ENCODE results near the gene AKR1C4.
"Not testable (repeated sequence)": the region's sequence is repeated elsewhere in the genome, so short reads cannot be mapped to it uniquely, and the experiment has no call there.

AKR1C4 gene

DNA sequence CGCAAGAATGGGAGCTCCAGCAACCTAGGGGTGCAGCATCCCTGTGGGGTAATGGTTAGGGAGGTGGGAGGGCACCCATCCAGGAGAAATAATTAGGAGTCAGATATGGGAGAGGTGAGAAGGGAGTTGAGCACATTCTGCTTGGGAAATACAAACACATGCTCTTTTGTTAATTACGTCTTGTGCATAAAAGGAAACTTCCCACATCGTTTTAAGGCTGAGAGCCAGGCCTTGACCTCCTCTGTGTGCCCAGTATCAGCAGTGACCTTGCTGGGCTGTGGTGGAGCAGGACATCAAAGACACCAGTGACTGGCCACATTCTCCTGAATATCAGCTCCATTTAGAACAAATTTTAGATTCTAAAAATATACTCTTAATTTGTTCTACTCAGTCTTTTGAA is 22.6 kb downstream of the AKR1C4 start:
- no peaks in the 10 kb centered on the region for H3K27me3 ChIP-seq (ENCODE audit: insufficient read depth, low read depth)
- no peak overlapping the region for H3K4me3 ChIP-seq (IDR thresholded peaks at IDR 0.05; ENCODE audit: insufficient read depth, low read depth, low read length)
- TF ChIP-seq, protein P1, sequence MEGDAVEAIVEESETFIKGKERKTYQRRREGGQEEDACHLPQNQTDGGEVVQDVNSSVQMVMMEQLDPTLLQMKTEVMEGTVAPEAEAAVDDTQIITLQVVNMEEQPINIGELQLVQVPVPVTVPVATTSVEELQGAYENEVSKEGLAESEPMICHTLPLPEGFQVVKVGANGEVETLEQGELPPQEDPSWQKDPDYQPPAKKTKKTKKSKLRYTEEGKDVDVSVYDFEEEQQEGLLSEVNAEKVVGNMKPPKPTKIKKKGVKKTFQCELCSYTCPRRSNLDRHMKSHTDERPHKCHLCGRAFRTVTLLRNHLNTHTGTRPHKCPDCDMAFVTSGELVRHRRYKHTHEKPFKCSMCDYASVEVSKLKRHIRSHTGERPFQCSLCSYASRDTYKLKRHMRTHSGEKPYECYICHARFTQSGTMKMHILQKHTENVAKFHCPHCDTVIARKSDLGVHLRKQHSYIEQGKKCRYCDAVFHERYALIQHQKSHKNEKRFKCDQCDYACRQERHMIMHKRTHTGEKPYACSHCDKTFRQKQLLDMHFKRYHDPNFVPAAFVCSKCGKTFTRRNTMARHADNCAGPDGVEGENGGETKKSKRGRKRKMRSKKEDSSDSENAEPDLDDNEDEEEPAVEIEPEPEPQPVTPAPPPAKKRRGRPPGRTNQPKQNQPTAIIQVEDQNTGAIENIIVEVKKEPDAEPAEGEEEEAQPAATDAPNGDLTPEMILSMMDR (conservative IDR thresholded peaks at IDR 0.05; ENCODE audit: low read depth, low read length) = no peak
- no peak overlapping the region for H2AFZ ChIP-seq (ENCODE audit: low read depth)
- no peaks in the 10 kb centered on the region for H4K20me1 ChIP-seq (ENCODE audit: insufficient read depth)
- no peak overlapping the region for H3K4me2 ChIP-seq
- H3K79me2 ChIP-seq (ENCODE audit: insufficient read depth, low read depth) = no peaks in the 10 kb centered on the region
- H3K36me3 ChIP-seq (ENCODE audit: insufficient read depth) = no peaks in the 10 kb centered on the region
- no peak overlapping the region for H3K27ac ChIP-seq
- no peaks in the 10 kb centered on the region for H3K4me1 ChIP-seq (ENCODE audit: low read depth, poor library complexity, severe bottlenecking)
- H3K9ac ChIP-seq = no peak overlapping the region

DNA sequence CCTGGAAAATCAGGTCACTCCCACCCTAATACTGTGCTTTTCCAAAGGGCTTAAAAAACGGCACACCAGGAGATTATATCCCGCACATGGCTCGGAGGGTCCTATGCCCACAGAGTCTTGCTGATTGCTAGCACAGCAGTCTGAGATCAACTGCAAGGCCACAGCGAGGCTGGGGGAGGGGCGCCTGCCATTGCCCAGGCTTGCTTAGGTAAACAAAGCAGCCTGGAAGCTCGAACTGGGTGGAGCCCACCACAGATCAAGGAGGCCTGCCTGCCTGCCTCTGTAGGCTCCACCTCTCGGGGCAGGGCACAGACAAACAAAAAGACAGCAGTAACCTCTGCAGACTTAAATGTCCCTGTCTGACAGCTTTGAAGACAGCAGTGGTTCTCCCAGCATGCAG is 26.3 kb downstream of the AKR1C4 start:
- not testable (repeated sequence) for H2AFZ ChIP-seq (ENCODE audit: low read depth); H3K4me2 ChIP-seq

DNA sequence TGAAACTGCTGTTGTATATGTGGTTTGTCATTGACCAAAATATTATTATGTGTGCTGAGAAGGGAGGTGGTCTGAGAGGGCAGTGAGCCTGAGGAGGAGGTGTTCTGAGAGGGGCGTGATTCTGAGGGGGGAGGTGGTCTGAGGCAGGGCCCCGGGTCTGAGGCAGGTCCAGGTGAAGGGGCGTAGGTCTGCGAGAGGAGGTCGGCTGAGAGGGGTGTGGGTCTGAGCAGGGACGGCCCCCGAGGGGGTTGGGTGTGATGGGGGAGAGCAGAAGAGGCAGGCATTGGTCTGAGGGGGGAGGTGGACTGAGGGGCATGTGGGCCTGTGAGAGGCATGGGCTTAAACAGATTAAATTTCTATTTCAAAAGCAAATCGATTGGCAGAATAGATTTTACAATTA is 32.4 kb downstream of the AKR1C4 start:
- H3K4me2 ChIP-seq = no peak overlapping the region
- H3K4me3 ChIP-seq (IDR thresholded peaks at IDR 0.05; ENCODE audit: insufficient read depth, low read depth, low read length) = no peak overlapping the region
- H3K4me1 ChIP-seq (ENCODE audit: low read depth, poor library complexity, severe bottlenecking) = no peaks in the 10 kb centered on the region
- H2AFZ ChIP-seq (ENCODE audit: low read depth) = no peak overlapping the region
- TF ChIP-seq, protein P1 (conservative IDR thresholded peaks at IDR 0.05; ENCODE audit: low read depth, low read length) = no peak
- H3K79me2 ChIP-seq (ENCODE audit: insufficient read depth, low read depth) = no peaks in the 10 kb centered on the region
- H4K20me1 ChIP-seq (ENCODE audit: insufficient read depth) = no peaks in the 10 kb centered on the region
- H3K27ac ChIP-seq = no peak overlapping the region
- no peak overlapping the region for H3K9ac ChIP-seq
- H3K36me3 ChIP-seq (ENCODE audit: insufficient read depth) = no peaks in the 10 kb centered on the region
- no peaks in the 10 kb centered on the region for H3K27me3 ChIP-seq (ENCODE audit: insufficient read depth, low read depth)

More for the DNA sequence above, 26.3 kb downstream of the AKR1C4 start:
- H3K27me3 ChIP-seq (ENCODE audit: insufficient read depth, low read depth); H3K79me2 ChIP-seq (ENCODE audit: insufficient read depth, low read depth); H3K36me3 ChIP-seq (ENCODE audit: insufficient read depth); H3K27ac ChIP-seq; H3K9ac ChIP-seq; H3K4me1 ChIP-seq (ENCODE audit: low read depth, poor library complexity, severe bottlenecking); H4K20me1 ChIP-seq (ENCODE audit: insufficient read depth); H3K4me3 ChIP-seq (IDR thresholded peaks at IDR 0.05; ENCODE audit: insufficient read depth, low read depth, low read length): not testable (repeated sequence)

DNA sequence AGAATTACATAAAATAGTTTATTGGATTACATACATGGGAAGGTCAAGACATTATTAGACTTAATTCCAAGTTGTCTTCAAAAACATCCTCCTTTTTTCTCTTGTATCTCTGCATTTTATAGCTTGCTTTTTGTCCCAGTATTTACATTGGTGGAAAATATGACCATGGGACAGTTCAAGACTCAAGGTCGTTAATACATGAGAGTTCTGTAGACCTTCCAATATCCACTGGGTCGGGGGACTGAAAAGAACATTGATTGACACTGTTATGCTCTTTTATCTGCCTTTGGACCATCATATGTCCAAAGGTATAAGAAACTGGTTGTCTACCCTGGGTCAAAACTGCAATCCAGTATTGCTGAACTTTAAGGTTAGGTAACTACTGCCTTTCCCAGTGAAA is 36.7 kb downstream of the AKR1C4 start:
- no peak overlapping the region for H2AFZ ChIP-seq (ENCODE audit: low read depth)
- H3K27ac ChIP-seq = no peak overlapping the region
- no peaks in the 10 kb centered on the region for H3K79me2 ChIP-seq (ENCODE audit: insufficient read depth, low read depth)
- H3K4me1 ChIP-seq (ENCODE audit: low read depth, poor library complexity, severe bottlenecking) = no peaks in the 10 kb centered on the region
- TF ChIP-seq, protein P1 (conservative IDR thresholded peaks at IDR 0.05; ENCODE audit: low read depth, low read length) = no peak
- no peaks in the 10 kb centered on the region for H3K36me3 ChIP-seq (ENCODE audit: insufficient read depth)
- no peak overlapping the region for H3K9ac ChIP-seq
- no peaks in the 10 kb centered on the region for H3K27me3 ChIP-seq (ENCODE audit: insufficient read depth, low read depth)
- H4K20me1 ChIP-seq (ENCODE audit: insufficient read depth) = no peaks in the 10 kb centered on the region
- no peak overlapping the region for H3K4me3 ChIP-seq (IDR thresholded peaks at IDR 0.05; ENCODE audit: insufficient read depth, low read depth, low read length)
- no peak overlapping the region for H3K4me2 ChIP-seq

DNA sequence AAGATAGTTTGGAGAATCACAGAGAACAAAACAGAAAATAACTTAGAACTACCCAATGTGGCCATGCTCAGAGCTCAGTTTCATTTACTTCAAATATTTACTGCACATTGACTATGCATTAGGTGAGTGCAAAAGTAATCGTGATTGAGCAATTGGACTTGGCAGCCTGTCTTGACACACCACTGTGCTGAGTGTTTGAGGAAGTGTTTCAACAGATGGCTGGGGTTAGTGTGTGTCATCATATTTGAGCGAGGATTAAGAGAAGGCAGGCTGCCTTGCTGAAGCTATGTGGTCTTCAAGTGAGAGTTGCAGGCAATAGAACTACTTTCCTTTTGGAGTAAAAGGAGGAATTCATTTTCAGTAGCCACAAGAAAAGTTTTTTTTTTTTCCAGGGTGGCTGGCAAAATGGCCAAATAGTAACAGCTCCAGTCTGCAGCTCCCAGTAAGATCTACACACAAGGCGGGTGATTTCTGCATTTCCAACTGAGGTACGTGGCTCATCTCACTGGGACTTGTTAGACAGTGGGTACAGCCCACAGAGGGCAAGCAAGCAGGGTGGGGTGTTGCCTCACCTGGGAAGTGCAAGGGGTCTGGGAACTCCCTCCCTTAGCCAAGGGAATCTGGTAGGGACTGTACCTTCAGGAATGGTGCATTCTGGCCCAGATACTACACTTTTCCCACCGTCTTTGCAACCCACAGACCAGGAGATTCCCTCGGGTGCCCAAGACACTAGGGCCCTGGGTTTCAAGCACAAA is 37.6 kb downstream of the AKR1C4 start:
- no peaks in the 10 kb centered on the region for H3K79me2 ChIP-seq (ENCODE audit: insufficient read depth, low read depth)
- H3K4me1 ChIP-seq (ENCODE audit: low read depth, poor library complexity, severe bottlenecking) = no peaks in the 10 kb centered on the region
- H3K4me3 ChIP-seq (IDR thresholded peaks at IDR 0.05; ENCODE audit: insufficient read depth, low read depth, low read length) = no peak overlapping the region
- no peak overlapping the region for H3K4me2 ChIP-seq
- H3K36me3 ChIP-seq (ENCODE audit: insufficient read depth) = no peaks in the 10 kb centered on the region
- no peaks in the 10 kb centered on the region for H4K20me1 ChIP-seq (ENCODE audit: insufficient read depth)
- no peak overlapping the region for H3K9ac ChIP-seq
- H2AFZ ChIP-seq (ENCODE audit: low read depth) = no peak overlapping the region
- no peaks in the 10 kb centered on the region for H3K27me3 ChIP-seq (ENCODE audit: insufficient read depth, low read depth)
- TF ChIP-seq, protein P1 (conservative IDR thresholded peaks at IDR 0.05; ENCODE audit: low read depth, low read length) = no peak
- no peak overlapping the region for H3K27ac ChIP-seq

DNA sequence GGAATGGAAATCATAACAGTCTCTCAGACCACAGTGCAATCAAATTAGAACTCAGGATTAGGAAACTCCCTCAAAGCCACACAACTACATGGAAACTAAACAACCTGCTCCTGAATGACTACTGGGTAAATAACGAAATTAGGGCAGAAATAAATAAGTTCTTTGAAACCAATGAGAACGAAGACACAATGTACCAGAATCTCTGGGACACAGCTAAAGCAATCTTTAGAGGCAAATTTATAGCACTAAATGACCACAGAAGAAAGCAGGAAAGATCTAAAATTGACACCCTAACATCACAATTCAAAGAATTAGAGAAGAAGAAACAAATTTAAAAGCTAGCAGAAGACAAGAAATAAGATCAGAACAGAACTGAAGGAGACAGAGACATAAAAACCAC is 40.9 kb downstream of the AKR1C4 start:
- H3K36me3 ChIP-seq (ENCODE audit: insufficient read depth); H3K9ac ChIP-seq; H3K4me1 ChIP-seq (ENCODE audit: low read depth, poor library complexity, severe bottlenecking); H4K20me1 ChIP-seq (ENCODE audit: insufficient read depth); H3K27me3 ChIP-seq (ENCODE audit: insufficient read depth, low read depth); H3K4me3 ChIP-seq (IDR thresholded peaks at IDR 0.05; ENCODE audit: insufficient read depth, low read depth, low read length); H3K79me2 ChIP-seq (ENCODE audit: insufficient read depth, low read depth); H2AFZ ChIP-seq (ENCODE audit: low read depth); H3K27ac ChIP-seq; H3K4me2 ChIP-seq: not testable (repeated sequence)
